HCT116 (cell line): ENCODE results near the gene MOGAT3. TPM values are rescaled to one million over a fixed set of nuclear protein-coding genes. Genes with fewer than 3 reads are reported as not detected.

Experiments used
- ATAC-seq: fragments of 200-7000 bp; cut with Tn5 transposase; 2 replicates; pipeline ENCODE4 v1.9.1; 2020; ENCODE audit warnings: mild to moderate bottlenecking, moderate library complexity
- BruUV-seq: library from RNA; stranded (reverse); fragments of 400-500 nt; replicated peaks from 2 replicates; lab custom pipeline; 2021; lab: Mats Ljungman, UMichigan
- CTCF ChIA-PET: fragments of 300-600 bp; sonication (Branson Sonifier 250); formaldehyde crosslinking; loops from one replicate; lab custom pipeline; 2021; ENCODE audit warnings: antibody characterized with exemption; lab: Charles Lee
- POLR2A ChIA-PET: fragments of 300-600, 350-600 bp; sonication (Branson Sonifier 250); formaldehyde crosslinking; loops from one replicate; lab custom pipeline; 2021; ENCODE audit warnings: antibody characterized with exemption; lab: Charles Lee
- RAD21 ChIA-PET, 2 experiments: fragments of 300-600 bp; sonication (Branson Sonifier 250); formaldehyde crosslinking; loops; one replicate each; lab custom pipeline; 2023; ENCODE audit warnings: low total read pairs in 2 of 2; ENCODE audit not compliant: uncharacterized antibody in 2 of 2, unreplicated experiment in 2 of 2, low non-redundant PET in 1 of 2; lab: Charles Lee
- DNase-seq: peaks from one replicate; pipeline ENCODE4 v3.0.0-alpha.2; 2010; ENCODE audit warnings: low read depth, low spot score
- H2AFZ ChIP-seq: fragments of 200-600 bp; shearing (Covaris generic), sonication (generic); 2 replicates; pipeline ENCODE4 v1.6.1; 2017; ENCODE audit warnings: low read depth, mixed run types, mixed read lengths, antibody characterized with exemption, low read length; ENCODE audit not compliant: poor library complexity, severe bottlenecking
- H3K27ac ChIP-seq: 2 replicates; pipeline ENCODE4 v1.5.1; 2012; ENCODE audit warnings: low read depth, low read length
- H3K27me3 ChIP-seq: fragments of 200-600 bp; sonication (generic); 2 replicates; pipeline ENCODE4 v1.6.1; 2016; ENCODE audit warnings: mixed run types, low read length, mixed read lengths; ENCODE audit not compliant: insufficient read depth
- H3K36me3 ChIP-seq, 2 experiments: fragments of 200-500 bp in 1 of 2; fragments of 200-600 bp in 1 of 2; sonication (Bioruptor generic) in 1 of 2; sonication (generic) in 1 of 2; 2 replicates each; pipeline versions ENCODE4 v1.5.1 to v1.6.1; 2014 to 2016; ENCODE audit warnings: low read length in 2 of 2, inconsistent platforms in 1 of 2, mixed read lengths in 1 of 2, mixed run types in 1 of 2; ENCODE audit not compliant: insufficient read depth in 2 of 2, control insufficient read depth in 1 of 2
- H3K4me1 ChIP-seq, 2 experiments: fragments of 200-600 bp in 1 of 2; sonication (generic) in 1 of 2; 2 replicates each; pipeline versions ENCODE4 v1.5.1 to v1.6.1; 2012 to 2017; ENCODE audit warnings: low read length in 2 of 2, inconsistent platforms in 1 of 2, mild to moderate bottlenecking in 1 of 2, mixed read lengths in 1 of 2, mixed run types in 1 of 2, moderate library complexity in 1 of 2; ENCODE audit not compliant: insufficient read depth in 2 of 2, control insufficient read depth in 1 of 2
- H3K4me2 ChIP-seq: fragments of 200-600 bp; sonication (generic); 2 replicates; pipeline ENCODE4 v1.6.1; 2017; ENCODE audit warnings: mixed run types, low read length, mixed read lengths
- H3K4me3 ChIP-seq, 2 experiments: fragments of 200-600 bp in 1 of 2; sonication (generic) in 1 of 2; replicated peaks in 1 of 2; 2 replicates each; pipeline ENCODE4 v1.5.1; 2011 to 2016; ENCODE audit warnings: low read length in 2 of 2, control low read depth in 1 of 2, low read depth in 1 of 2, mild to moderate bottlenecking in 1 of 2, mixed read lengths in 1 of 2, mixed run types in 1 of 2
- H3K79me2 ChIP-seq: fragments of 200-600 bp; sonication (generic); 2 replicates; pipeline ENCODE4 v1.6.1; 2017; ENCODE audit warnings: mild to moderate bottlenecking, mixed run types, low read length, moderate library complexity, mixed read lengths; ENCODE audit not compliant: insufficient read depth
- H3K9ac ChIP-seq: fragments of 200-600 bp; sonication (generic); 2 replicates; pipeline ENCODE4 v1.6.1; 2016; ENCODE audit warnings: low read length, mixed read lengths
- H3K9me2 ChIP-seq: fragments of 200-600 bp; sonication (generic), shearing (Covaris generic); 2 replicates; pipeline ENCODE4 v1.6.1; 2017; ENCODE audit warnings: mixed run types, mild to moderate bottlenecking, moderate library complexity; ENCODE audit not compliant: insufficient read depth
- H3K9me3 ChIP-seq, 2 experiments: fragments of 200-500 bp in 1 of 2; fragments of 200-600 bp in 1 of 2; sonication (Bioruptor generic) in 1 of 2; sonication (generic) in 1 of 2; 2 replicates each; pipeline ENCODE4 v1.6.1; 2014 to 2017; ENCODE audit warnings: low read length in 2 of 2, mixed read lengths in 2 of 2, inconsistent platforms in 1 of 2, low read depth in 1 of 2, mild to moderate bottlenecking in 1 of 2, mixed run types in 1 of 2, moderate library complexity in 1 of 2; ENCODE audit not compliant: control insufficient read depth in 1 of 2, insufficient read depth in 1 of 2
- H4K20me1 ChIP-seq: fragments of 200-600 bp; sonication (generic), shearing (Covaris generic); 2 replicates; pipeline ENCODE4 v1.6.1; 2017; ENCODE audit warnings: mixed run types, mild to moderate bottlenecking, moderate library complexity; ENCODE audit not compliant: insufficient read depth
- CEBPB ChIP-seq: IDR thresholded peaks from 2 replicates; pipeline ENCODE4 v1.6.1; 2012; ENCODE audit warnings: low read depth
- EGR1 ChIP-seq: IDR thresholded peaks from 2 replicates; pipeline ENCODE4 v1.6.1; 2012; ENCODE audit warnings: low read depth
- ELF1 ChIP-seq: IDR thresholded peaks from 2 replicates; pipeline ENCODE4 v1.6.1; 2012; ENCODE audit warnings: low read depth, borderline replicate concordance
- EZH2 ChIP-seq: fragments of 200-600 bp; sonication (generic); IDR thresholded peaks from 2 replicates; pipeline ENCODE4 v1.6.1; 2017; ENCODE audit warnings: antibody characterized with exemption, mixed run types
- JUND ChIP-seq: IDR thresholded peaks from 2 replicates; pipeline ENCODE4 v1.6.1; 2012
- POLR2A ChIP-seq: IDR thresholded peaks from 2 replicates; pipeline ENCODE4 v1.7.0; 2011; ENCODE audit warnings: borderline replicate concordance; ENCODE audit not compliant: insufficient read depth, insufficient read length; ENCODE audit errors: extremely low read depth
- SIN3A ChIP-seq: IDR thresholded peaks from 2 replicates; pipeline ENCODE4 v1.6.1; 2012; ENCODE audit warnings: low read depth
- YY1 ChIP-seq: IDR thresholded peaks from 2 replicates; pipeline ENCODE4 v1.6.1; 2011; ENCODE audit warnings: low read length, low read depth, moderate library complexity, mild to moderate bottlenecking; ENCODE audit not compliant: insufficient replicate concordance; ENCODE audit errors: extremely low read depth
- ZFX ChIP-seq: fragments of 450-650 bp; IDR thresholded peaks from 2 replicates; pipeline ENCODE4 v1.6.1; 2017
- ZNF274 ChIP-seq: fragments of 200-500 bp; sonication (Bioruptor generic); IDR thresholded peaks from 2 replicates; pipeline ENCODE4 v1.6.1; 2014; ENCODE audit warnings: mild to moderate bottlenecking, low read depth, low read length, inconsistent platforms
- intact Hi-C: fragments of 100-400 bp; cut with micrococcal nuclease; formaldehyde crosslinking; loops from 2 replicates; pipeline ENCODE4 v1.10.0; 2022
- total RNA-seq: library from RNA; stranded (reverse); gene quantifications from one replicate; pipeline ENCODE4 v1.2.1, GENCODE V29; 2021; ENCODE audit not compliant: unreplicated experiment
- TF ChIP-seq, protein P1 (sequence below): IDR thresholded peaks from 2 replicates; pipeline ENCODE4 v1.6.1; 2012; ENCODE audit warnings: low read depth
- TF ChIP-seq, protein P2 (sequence below), 3 experiments: fragments of 200-600 bp in 1 of 3; sonication (generic) in 1 of 3; IDR thresholded peaks in 2 of 3; conservative IDR thresholded peaks in 1 of 3; 2 replicates each; pipeline ENCODE4 v1.5.1; 2012 to 2017; ENCODE audit warnings: low read depth in 2 of 3, low read length in 2 of 3, antibody characterized with exemption in 1 of 3, borderline replicate concordance in 1 of 3, control low read depth in 1 of 3, mild to moderate bottlenecking in 1 of 3, mixed read lengths in 1 of 3, mixed run types in 1 of 3, moderate library complexity in 1 of 3; ENCODE audit not compliant: insufficient read depth in 1 of 3
- TF ChIP-seq, protein P3 (sequence below): IDR thresholded peaks from 2 replicates; pipeline ENCODE4 v1.6.1; 2011; ENCODE audit warnings: mild to moderate bottlenecking, low read length, moderate library complexity; ENCODE audit not compliant: insufficient replicate concordance; ENCODE audit errors: extremely low read depth
- TF ChIP-seq, protein P4 (sequence below): IDR thresholded peaks from 2 replicates; pipeline ENCODE4 v1.6.1; 2012

MOGAT3 gene
- total RNA-seq, 1 experiment from 2014 or later: not detected

DNA sequence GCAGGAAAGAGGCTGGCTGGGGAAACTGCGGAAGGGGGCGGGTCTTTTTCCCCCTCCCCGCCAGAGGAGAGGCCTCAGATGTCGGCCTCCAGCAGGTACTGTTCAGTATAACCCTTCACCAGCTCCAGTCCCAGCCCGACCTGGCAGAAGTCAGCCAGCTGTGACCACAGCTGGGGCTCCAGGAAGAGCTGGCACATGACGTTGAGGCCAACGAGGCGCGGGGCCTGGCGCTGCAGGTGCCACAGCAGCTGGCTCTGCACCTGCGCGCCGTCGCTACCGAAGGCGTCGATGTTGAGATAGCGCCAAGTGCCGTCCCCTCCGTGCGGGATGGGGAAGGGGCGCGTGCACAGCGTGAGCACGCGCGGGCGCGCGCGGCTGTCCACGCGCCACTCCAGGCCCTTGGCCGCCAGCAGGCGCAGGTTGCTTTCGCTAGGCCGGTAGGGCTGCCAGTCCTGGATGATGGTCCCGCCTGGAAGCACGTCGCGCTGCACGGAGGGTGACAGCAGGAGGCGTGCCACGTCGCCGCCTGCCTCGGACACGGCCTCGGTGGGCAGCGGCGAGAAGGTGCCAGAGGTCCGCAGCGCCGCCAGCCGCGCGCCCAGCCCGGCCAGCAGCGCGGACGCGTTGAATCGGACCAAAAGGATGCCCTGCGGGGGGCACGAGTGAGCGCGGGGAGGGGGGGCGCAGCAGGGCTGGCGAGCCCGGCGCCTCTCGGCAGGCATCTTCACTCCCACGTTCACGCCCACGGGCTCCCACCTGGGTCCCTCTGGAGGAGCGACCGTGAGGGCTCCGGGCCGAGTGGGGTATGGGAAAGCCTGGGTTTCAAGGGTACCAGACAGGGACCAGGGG is 28.6 kb downstream of the MOGAT3 start:
- Histone ChIP-seq H3K27me3 (no peaks in the 10 kb centered on the region), H4K20me1 (no peaks in the 10 kb centered on the region), H3K79me2 (no peaks in the 10 kb centered on the region), H3K9ac (peak overlapping the region; percentile 72), H2AFZ (no peak overlapping the region), H3K4me3 (peak overlapping the region; percentile 49 to 63), H3K4me2 (peak overlapping the region; percentile 97), H3K9me3 (no peaks in the 10 kb centered on the region), H3K27ac (no peak overlapping the region; the same call in 1 of the 2 replicates), H3K36me3 (no peaks in the 10 kb centered on the region), H3K4me1 (peaks cover 38 to 63% of the 10 kb centered on the region in 2 experiments), H3K9me2 (no peaks in the 10 kb centered on the region)
- ChIA-PET RAD21 (no interaction called here), POLR2A (interaction anchor here (1.1 kb wide), 1 partner anchor 9 kb away, joined by 3 read pairs; no protein-coding TSS in a partner anchor), CTCF (interaction anchor here (1.4 kb wide), 1 partner anchor 111 kb away, joined by 4 read pairs; no protein-coding TSS in a partner anchor)
- BruUV-seq: no TSS peak
- intact Hi-C loops: no loop called here
- DNase-seq: no peak
- TF ChIP-seq, protein P1, sequence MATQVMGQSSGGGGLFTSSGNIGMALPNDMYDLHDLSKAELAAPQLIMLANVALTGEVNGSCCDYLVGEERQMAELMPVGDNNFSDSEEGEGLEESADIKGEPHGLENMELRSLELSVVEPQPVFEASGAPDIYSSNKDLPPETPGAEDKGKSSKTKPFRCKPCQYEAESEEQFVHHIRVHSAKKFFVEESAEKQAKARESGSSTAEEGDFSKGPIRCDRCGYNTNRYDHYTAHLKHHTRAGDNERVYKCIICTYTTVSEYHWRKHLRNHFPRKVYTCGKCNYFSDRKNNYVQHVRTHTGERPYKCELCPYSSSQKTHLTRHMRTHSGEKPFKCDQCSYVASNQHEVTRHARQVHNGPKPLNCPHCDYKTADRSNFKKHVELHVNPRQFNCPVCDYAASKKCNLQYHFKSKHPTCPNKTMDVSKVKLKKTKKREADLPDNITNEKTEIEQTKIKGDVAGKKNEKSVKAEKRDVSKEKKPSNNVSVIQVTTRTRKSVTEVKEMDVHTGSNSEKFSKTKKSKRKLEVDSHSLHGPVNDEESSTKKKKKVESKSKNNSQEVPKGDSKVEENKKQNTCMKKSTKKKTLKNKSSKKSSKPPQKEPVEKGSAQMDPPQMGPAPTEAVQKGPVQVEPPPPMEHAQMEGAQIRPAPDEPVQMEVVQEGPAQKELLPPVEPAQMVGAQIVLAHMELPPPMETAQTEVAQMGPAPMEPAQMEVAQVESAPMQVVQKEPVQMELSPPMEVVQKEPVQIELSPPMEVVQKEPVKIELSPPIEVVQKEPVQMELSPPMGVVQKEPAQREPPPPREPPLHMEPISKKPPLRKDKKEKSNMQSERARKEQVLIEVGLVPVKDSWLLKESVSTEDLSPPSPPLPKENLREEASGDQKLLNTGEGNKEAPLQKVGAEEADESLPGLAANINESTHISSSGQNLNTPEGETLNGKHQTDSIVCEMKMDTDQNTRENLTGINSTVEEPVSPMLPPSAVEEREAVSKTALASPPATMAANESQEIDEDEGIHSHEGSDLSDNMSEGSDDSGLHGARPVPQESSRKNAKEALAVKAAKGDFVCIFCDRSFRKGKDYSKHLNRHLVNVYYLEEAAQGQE: no peak
- TF ChIP-seq, protein P2, sequence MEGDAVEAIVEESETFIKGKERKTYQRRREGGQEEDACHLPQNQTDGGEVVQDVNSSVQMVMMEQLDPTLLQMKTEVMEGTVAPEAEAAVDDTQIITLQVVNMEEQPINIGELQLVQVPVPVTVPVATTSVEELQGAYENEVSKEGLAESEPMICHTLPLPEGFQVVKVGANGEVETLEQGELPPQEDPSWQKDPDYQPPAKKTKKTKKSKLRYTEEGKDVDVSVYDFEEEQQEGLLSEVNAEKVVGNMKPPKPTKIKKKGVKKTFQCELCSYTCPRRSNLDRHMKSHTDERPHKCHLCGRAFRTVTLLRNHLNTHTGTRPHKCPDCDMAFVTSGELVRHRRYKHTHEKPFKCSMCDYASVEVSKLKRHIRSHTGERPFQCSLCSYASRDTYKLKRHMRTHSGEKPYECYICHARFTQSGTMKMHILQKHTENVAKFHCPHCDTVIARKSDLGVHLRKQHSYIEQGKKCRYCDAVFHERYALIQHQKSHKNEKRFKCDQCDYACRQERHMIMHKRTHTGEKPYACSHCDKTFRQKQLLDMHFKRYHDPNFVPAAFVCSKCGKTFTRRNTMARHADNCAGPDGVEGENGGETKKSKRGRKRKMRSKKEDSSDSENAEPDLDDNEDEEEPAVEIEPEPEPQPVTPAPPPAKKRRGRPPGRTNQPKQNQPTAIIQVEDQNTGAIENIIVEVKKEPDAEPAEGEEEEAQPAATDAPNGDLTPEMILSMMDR (IDR thresholded peaks at IDR 0.05 in 2 of 3, conservative IDR thresholded peaks at IDR 0.05 in 1 of 3; ENCODE audit: borderline replicate concordance in 1 of 3, insufficient read depth in 1 of 3, low read depth in 2 of 3, low read length in 2 of 3): no peak
- TF ChIP-seq ZFX (no peak), POLR2A (no peak), SIN3A (no peak), EGR1 (no peak), JUND (no peak), YY1 (no peak), CEBPB (no peak), ZNF274 (no peak), EZH2 (no peak), ELF1 (no peak)
- TF ChIP-seq, protein P3, sequence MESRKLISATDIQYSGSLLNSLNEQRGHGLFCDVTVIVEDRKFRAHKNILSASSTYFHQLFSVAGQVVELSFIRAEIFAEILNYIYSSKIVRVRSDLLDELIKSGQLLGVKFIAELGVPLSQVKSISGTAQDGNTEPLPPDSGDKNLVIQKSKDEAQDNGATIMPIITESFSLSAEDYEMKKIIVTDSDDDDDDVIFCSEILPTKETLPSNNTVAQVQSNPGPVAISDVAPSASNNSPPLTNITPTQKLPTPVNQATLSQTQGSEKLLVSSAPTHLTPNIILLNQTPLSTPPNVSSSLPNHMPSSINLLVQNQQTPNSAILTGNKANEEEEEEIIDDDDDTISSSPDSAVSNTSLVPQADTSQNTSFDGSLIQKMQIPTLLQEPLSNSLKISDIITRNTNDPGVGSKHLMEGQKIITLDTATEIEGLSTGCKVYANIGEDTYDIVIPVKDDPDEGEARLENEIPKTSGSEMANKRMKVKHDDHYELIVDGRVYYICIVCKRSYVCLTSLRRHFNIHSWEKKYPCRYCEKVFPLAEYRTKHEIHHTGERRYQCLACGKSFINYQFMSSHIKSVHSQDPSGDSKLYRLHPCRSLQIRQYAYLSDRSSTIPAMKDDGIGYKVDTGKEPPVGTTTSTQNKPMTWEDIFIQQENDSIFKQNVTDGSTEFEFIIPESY: no peak
- TF ChIP-seq, protein P4, sequence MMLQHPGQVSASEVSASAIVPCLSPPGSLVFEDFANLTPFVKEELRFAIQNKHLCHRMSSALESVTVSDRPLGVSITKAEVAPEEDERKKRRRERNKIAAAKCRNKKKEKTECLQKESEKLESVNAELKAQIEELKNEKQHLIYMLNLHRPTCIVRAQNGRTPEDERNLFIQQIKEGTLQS: no peak
- no peak for ATAC-seq
